ENCODE results near the gene BUB1B.

BUB1B gene

GRCh38 chr15:40270246-40270995, 109.6 kb downstream of the BUB1B start:
- no peak overlapping the region for H3K27ac ChIP-seq
- no peaks in the 10 kb centered on the region for H3K27me3 ChIP-seq (replicated peaks)
- no peaks in the 10 kb centered on the region for H3K36me3 ChIP-seq (replicated peaks)
- in situ Hi-C loops (cut with HindIII; ENCODE audit: low pct_ligation_motif_present, low sequenced_read_pairs) = loop anchor here (5.0 kb wide), 1 partner anchor 43 kb away; no protein-coding TSS in a partner anchor
- H3K4me3 ChIP-seq (ENCODE audit: low read depth, low read length) = no peak overlapping the region
- no peak for DNase-seq
- no peak for TF ChIP-seq CTCF (IDR thresholded peaks at IDR 0.05; ENCODE audit: low read depth, low read length, missing control alignments)
